IMR-90 (cell line): ENCODE results near the gene RPL10. TPM values are rescaled to one million over a fixed set of nuclear protein-coding genes. Genes with fewer than 3 reads are reported as not detected.

Experiments used
- microRNA-seq, 2 experiments: library from miRNA; stranded (forward) in 1 of 2; unstranded in 1 of 2; fragments of 10-50 nt in 1 of 2; fragments of <30 nt in 1 of 2; gene quantifications in 1 of 2; microRNA quantifications in 1 of 2; one replicate each; pipeline versions ENCODE3 to v1.1.0; 2013 to 2020; ENCODE audit not compliant: insufficient read depth in 1 of 2, insufficient read length in 1 of 2, unreplicated experiment in 1 of 2
- polyA plus RNA-seq, 3 experiments: library from polyadenylated mRNA; depleted of rRNA; stranded (reverse); fragments of >200 nt; gene quantifications; 2 replicates each; pipeline ENCODE4 v1.2.3, GENCODE V29; 2012; ENCODE audit warnings: low replicate concordance in 1 of 3
- small RNA-seq, 5 experiments: library from RNA; depleted of rRNA; stranded (forward); fragments of <200 nt; gene quantifications; one replicate each; pipeline ENCODE3, GENCODE V24; 2012
- total RNA-seq: library from RNA; depleted of rRNA; stranded (reverse); fragments of >200 nt; gene quantifications from 2 replicates; pipeline ENCODE4 v1.2.3, GENCODE V29; 2012; rRNA removed

Gene RPL10
- total and polyA plus RNA-seq, 2 of the 4 experiments (the other 2 are of a cell fraction) = 1,582 to 7,467 TPM

Small RNA genes lying within 50 kb of the gene (microRNA-seq; reads per million reads assigned to microRNA genes)
- 0 to 3.3 reads per million in 2 experiments for gene MIR6858 (ENCODE audit: insufficient read depth in 1 of 2, insufficient read length in 1 of 2, unreplicated experiment in 1 of 2)
- gene SNORA70 (ENCODE audit: insufficient read depth, insufficient read length) = not detected

Small RNA genes lying within 50 kb of the gene (small RNA-seq; reads per million reads assigned to genes)
- gene MIR6858 = 0 reads per million in 5 experiments
- 0 reads per million in 5 experiments for gene SNORA70

Other genes starting within 250 kb of the RPL10 start
- gene OPN1MW, start 215.8 kb upstream of the RPL10 start, total RNA-seq = not detected in 2 replicates
- not detected in 2 replicates for gene OPN1MW, start 215.8 kb upstream of the RPL10 start, polyA plus RNA-seq (2012; rRNA removed)
- not detected in 2 replicates for gene OPN1MW2, start 178.6 kb upstream of the RPL10 start, total RNA-seq
- not detected in 2 replicates for gene OPN1MW2, start 178.6 kb upstream of the RPL10 start, polyA plus RNA-seq (2012; rRNA removed)
- gene OPN1MW3, start 140.8 kb upstream of the RPL10 start, total RNA-seq = not detected in 2 replicates
- not detected in 2 replicates for gene OPN1MW3, start 140.8 kb upstream of the RPL10 start, polyA plus RNA-seq (2012; rRNA removed)
- not detected in 2 replicates for gene TEX28, start 103.3 kb upstream of the RPL10 start, total RNA-seq
- not detected in 2 replicates for gene TEX28, start 103.3 kb upstream of the RPL10 start, polyA plus RNA-seq (2012; rRNA removed)
- gene TKTL1, start 102.6 kb upstream of the RPL10 start, total RNA-seq = not detected in 2 replicates
- gene TKTL1, start 102.6 kb upstream of the RPL10 start, polyA plus RNA-seq (2012; rRNA removed) = not detected in 2 replicates
- 1,356 and 1,443 TPM in 2 replicates for gene FLNA, start 23.7 kb upstream of the RPL10 start, total RNA-seq
- 1,357 and 1,435 TPM in 2 replicates for gene FLNA, start 23.7 kb upstream of the RPL10 start, polyA plus RNA-seq (2012; rRNA removed)
- gene EMD, start 19.1 kb upstream of the RPL10 start, total RNA-seq = 9.9 and 11.4 TPM in 2 replicates
- 68.8 and 80.6 TPM in 2 replicates for gene EMD, start 19.1 kb upstream of the RPL10 start, polyA plus RNA-seq (2012; rRNA removed)
- 42.5 and 51.4 TPM in 2 replicates for gene DNASE1L1, start 10.9 kb downstream of the RPL10 start, total RNA-seq
- 54.7 and 55.5 TPM in 2 replicates for gene DNASE1L1, start 10.9 kb downstream of the RPL10 start, polyA plus RNA-seq (2012; rRNA removed)
- gene TAFAZZIN, start 13.2 kb downstream of the RPL10 start, total RNA-seq = 4.4 and 4.8 TPM in 2 replicates
- gene TAFAZZIN, start 13.2 kb downstream of the RPL10 start, polyA plus RNA-seq (2012; rRNA removed) = 24.4 and 26.6 TPM in 2 replicates
- gene ATP6AP1, start 30.3 kb downstream of the RPL10 start, total RNA-seq = 13.8 and 13.9 TPM in 2 replicates
- 96.7 and 98.4 TPM in 2 replicates for gene ATP6AP1, start 30.3 kb downstream of the RPL10 start, polyA plus RNA-seq (2012; rRNA removed)
- gene GDI1, start 38.8 kb downstream of the RPL10 start, total RNA-seq = 113 and 117 TPM in 2 replicates
- 291 and 331 TPM in 2 replicates for gene GDI1, start 38.8 kb downstream of the RPL10 start, polyA plus RNA-seq (2012; rRNA removed)
- 46.4 and 65.5 TPM in 2 replicates for gene FAM50A, start 45.8 kb downstream of the RPL10 start, total RNA-seq
- gene FAM50A, start 45.8 kb downstream of the RPL10 start, polyA plus RNA-seq (2012; rRNA removed) = 107 and 119 TPM in 2 replicates
- gene PLXNA3, start 59.9 kb downstream of the RPL10 start, total RNA-seq = 4.3 and 8.1 TPM in 2 replicates
- gene PLXNA3, start 59.9 kb downstream of the RPL10 start, polyA plus RNA-seq (2012; rRNA removed) = 111 and 126 TPM in 2 replicates
- gene LAGE3, start 80.9 kb downstream of the RPL10 start, total RNA-seq = 3.6 and 6.4 TPM in 2 replicates
- gene LAGE3, start 80.9 kb downstream of the RPL10 start, polyA plus RNA-seq (2012; rRNA removed) = 14.8 and 17.6 TPM in 2 replicates
- 21.4 and 28.3 TPM in 2 replicates for gene UBL4A, start 88.2 kb downstream of the RPL10 start, total RNA-seq
- gene UBL4A, start 88.2 kb downstream of the RPL10 start, polyA plus RNA-seq (2012; rRNA removed) = 22.2 and 24.6 TPM in 2 replicates
- 15.2 and 16.1 TPM in 2 replicates for gene SLC10A3, start 92.3 kb downstream of the RPL10 start, total RNA-seq
- gene SLC10A3, start 92.3 kb downstream of the RPL10 start, polyA plus RNA-seq (2012; rRNA removed) = 24.6 and 26.9 TPM in 2 replicates
- 14.0 and 15.0 TPM in 2 replicates for gene FAM3A, start 117.9 kb downstream of the RPL10 start, total RNA-seq
- 47.2 and 52.0 TPM in 2 replicates for gene FAM3A, start 117.9 kb downstream of the RPL10 start, polyA plus RNA-seq (2012; rRNA removed)
- gene G6PD, start 148.5 kb downstream of the RPL10 start, total RNA-seq = 60.0 and 77.1 TPM in 2 replicates
- gene G6PD, start 148.5 kb downstream of the RPL10 start, polyA plus RNA-seq (2012; rRNA removed) = 174 and 213 TPM in 2 replicates
- gene IKBKG, start 149.2 kb downstream of the RPL10 start, total RNA-seq = 13.9 and 16.5 TPM in 2 replicates
- 38.2 and 41.3 TPM in 2 replicates for gene IKBKG, start 149.2 kb downstream of the RPL10 start, polyA plus RNA-seq (2012; rRNA removed)
- not detected in 2 replicates for gene CTAG1A, start 186.8 kb downstream of the RPL10 start, total RNA-seq
- gene CTAG1A, start 186.8 kb downstream of the RPL10 start, polyA plus RNA-seq (2012; rRNA removed) = not detected in 2 replicates
- gene CTAG1B, start 220.9 kb downstream of the RPL10 start, total RNA-seq = not detected in 2 replicates
- gene CTAG1B, start 220.9 kb downstream of the RPL10 start, polyA plus RNA-seq (2012; rRNA removed) = not detected in 2 replicates